Measurements from ENCODE around the gene ZSCAN9.
A peak's percentile ranks its signal among the peaks of the same experiment; 100 is the strongest.

Gene ZSCAN9

DNA sequence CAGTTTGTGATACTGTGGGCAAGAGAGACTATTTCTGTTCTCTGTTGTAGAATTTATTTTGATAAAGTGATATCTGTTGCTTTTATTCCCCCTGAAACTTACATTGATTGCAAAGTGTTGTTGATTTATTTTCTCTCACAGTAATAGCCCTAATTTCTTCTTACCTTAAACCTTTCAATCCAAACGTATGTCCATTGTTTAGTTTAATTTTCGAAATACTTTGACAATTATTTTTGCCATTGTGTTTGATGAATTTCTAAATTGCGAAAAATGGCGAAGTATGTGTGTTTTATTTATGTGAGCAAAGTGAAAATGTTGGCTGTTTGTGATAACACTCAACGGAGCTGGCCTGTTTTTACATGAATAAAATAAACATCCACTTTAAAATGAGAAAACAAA, 41.5 kb downstream of the ZSCAN9 start:
- Histone ChIP-seq H3K36me3 (ENCODE audit: insufficient read depth, low read length) (peaks cover under 1% of the 10 kb centered on the region; the same call in 1 of the 2 replicates), H4K20me1 (ENCODE audit: insufficient read depth, low read length) (no peaks in the 10 kb centered on the region), H3K9ac (ENCODE audit: low read depth, low read length) (peak overlapping the region; percentile 88), H3K79me2 (ENCODE audit: insufficient read depth, low read length) (peaks cover 28% of the 10 kb centered on the region), H3K4me3 (ENCODE audit: low read depth in 1 of 2, low read length in 2 of 2) (peak overlapping the region; percentile 93 to 97), H2AFZ (ENCODE audit: low read depth, low read length) (peak overlapping the region; percentile 99), H3K27ac (ENCODE audit: low read length) (peak overlapping the region; percentile 95), H3K27me3 (ENCODE audit: insufficient read depth, low read length, poor library complexity) (no peaks in the 10 kb centered on the region), H3K9me3 (ENCODE audit: insufficient read depth, low read length, severe bottlenecking) (no peaks in the 10 kb centered on the region), H3K4me2 (ENCODE audit: insufficient read depth, low read length) (peak overlapping the region; percentile 85), H3K4me1 (ENCODE audit: insufficient read depth, low read length) (peaks cover 32% of the 10 kb centered on the region)
- TF ChIP-seq EZH2 (IDR thresholded peaks at IDR 0.05; ENCODE audit: borderline replicate concordance, low read depth, low read length, severe bottlenecking), result no peak
- no peak for TF ChIP-seq CTCF (IDR thresholded peaks at IDR 0.05; ENCODE audit: borderline replicate concordance, extremely low read depth, low read length, poor library complexity, severe bottlenecking)
- no peak for DNase-seq
- ATAC-seq (ENCODE audit: insufficient read depth, low read depth), result no peak

DNA sequence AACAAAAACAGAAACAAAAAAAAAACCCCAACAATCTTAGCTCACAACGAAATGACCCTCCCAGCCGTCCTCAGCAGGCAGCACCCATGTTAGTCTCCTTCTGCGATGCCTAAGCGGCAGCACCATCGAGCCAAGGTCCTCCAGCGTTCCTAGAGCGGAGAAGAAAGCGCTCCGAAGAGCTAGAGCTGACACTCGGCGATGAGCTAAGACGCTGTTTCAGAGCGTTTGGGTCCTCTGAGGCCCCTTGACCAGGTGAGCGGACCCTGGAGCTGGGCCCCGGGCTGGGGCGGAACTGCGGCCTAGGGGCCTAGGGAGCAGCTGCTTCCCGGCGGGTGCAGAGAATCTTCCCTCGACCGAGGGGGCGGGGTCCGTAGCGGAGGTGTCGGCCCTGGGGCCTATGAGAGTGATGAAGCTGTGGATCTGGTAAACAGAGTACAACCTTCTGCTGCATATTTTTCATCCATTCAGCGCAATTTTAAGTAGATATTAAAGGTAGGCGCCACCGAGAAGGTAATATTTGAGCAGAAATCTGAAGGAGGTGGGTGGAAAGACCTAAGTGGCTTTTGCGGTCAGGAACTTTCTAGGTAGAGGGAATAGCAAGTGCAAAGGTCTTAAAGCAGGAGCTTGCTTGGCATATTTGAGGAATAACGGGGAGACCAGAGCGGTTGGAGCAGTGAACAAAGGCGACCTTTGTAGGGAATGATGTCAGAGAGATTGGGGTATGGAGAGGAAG, 42.1 kb downstream of the ZSCAN9 start, which contains the start of gene ZSCAN26:
ZSCAN26 (plus strand) TSS at position 182 of the 733 bp plus-strand sequence. CDS start 4,777 bp downstream, outside the sequence.
- peaks cover 6% of the 10 kb centered on the region for H3K36me3 ChIP-seq (ENCODE audit: insufficient read depth, low read length)
- peak within 1 kb of the TSS; percentile 88 for H3K9ac ChIP-seq (ENCODE audit: low read depth, low read length)
- H3K4me1 ChIP-seq (ENCODE audit: insufficient read depth, low read length), result peaks cover 32% of the 10 kb centered on the region
- H3K4me2 ChIP-seq (ENCODE audit: insufficient read depth, low read length), result peak within 1 kb of the TSS; percentile 85
- H3K27ac ChIP-seq (ENCODE audit: low read length), result peak within 1 kb of the TSS; percentile 95
- H3K9me3 ChIP-seq (ENCODE audit: insufficient read depth, low read length, severe bottlenecking), result no peaks in the 10 kb centered on the region
- peak within 1 kb of the TSS; percentile 99 for H2AFZ ChIP-seq (ENCODE audit: low read depth, low read length)
- ATAC-seq (ENCODE audit: insufficient read depth, low read depth) (peak; percentile 96), DNase-seq (peak; percentile 88)
- H3K79me2 ChIP-seq (ENCODE audit: insufficient read depth, low read length), result peaks cover 28% of the 10 kb centered on the region
- H4K20me1 ChIP-seq (ENCODE audit: insufficient read depth, low read length), result no peaks in the 10 kb centered on the region
- H3K27me3 ChIP-seq (ENCODE audit: insufficient read depth, low read length, poor library complexity), result no peaks in the 10 kb centered on the region
- peak within 1 kb of the TSS; percentile 93 to 97 for H3K4me3 ChIP-seq (ENCODE audit: low read depth in 1 of 2, low read length in 2 of 2)
- TF ChIP-seq EZH2 (IDR thresholded peaks at IDR 0.05; ENCODE audit: borderline replicate concordance, low read depth, low read length, severe bottlenecking) (no peak), CTCF (IDR thresholded peaks at IDR 0.05; ENCODE audit: borderline replicate concordance, extremely low read depth, low read length, poor library complexity, severe bottlenecking) (no peak)

- ATAC-seq (ENCODE audit: insufficient read depth, low read depth) (no peak), DNase-seq (no peak)
- Histone ChIP-seq H3K36me3 (ENCODE audit: insufficient read depth, low read length) (peaks cover 11% of the 10 kb centered on the region), H3K79me2 (ENCODE audit: insufficient read depth, low read length) (peaks cover 28% of the 10 kb centered on the region), H3K27me3 (ENCODE audit: insufficient read depth, low read length, poor library complexity) (no peaks in the 10 kb centered on the region), H4K20me1 (ENCODE audit: insufficient read depth, low read length) (no peaks in the 10 kb centered on the region), H3K27ac (ENCODE audit: low read length) (peak overlapping the region; percentile 95), H3K9ac (ENCODE audit: low read depth, low read length) (peak overlapping the region; percentile 88), H3K9me3 (ENCODE audit: insufficient read depth, low read length, severe bottlenecking) (no peaks in the 10 kb centered on the region), H3K4me2 (ENCODE audit: insufficient read depth, low read length) (peak overlapping the region; percentile 85), H3K4me1 (ENCODE audit: insufficient read depth, low read length) (peaks cover 32% of the 10 kb centered on the region), H2AFZ (ENCODE audit: low read depth, low read length) (peak overlapping the region; percentile 99), H3K4me3 (ENCODE audit: low read depth in 1 of 2, low read length in 2 of 2) (peak overlapping the region; percentile 93 to 97)
- TF ChIP-seq EZH2 (IDR thresholded peaks at IDR 0.05; ENCODE audit: borderline replicate concordance, low read depth, low read length, severe bottlenecking) (no peak), CTCF (IDR thresholded peaks at IDR 0.05; ENCODE audit: borderline replicate concordance, extremely low read depth, low read length, poor library complexity, severe bottlenecking) (no peak)
These were observed 42.6 kb downstream of the ZSCAN9 start for GRCh38 chr6:28267695-28268059.

All from DND-41 (cell line).